Body of pancreas (tissue), 4 donors: ENCODE data around the gene RNF224.

Source experiments
- CTCF ChIP-seq, 7 experiments: fragments of 450-650 bp in 4 of 7; fragments of 200-600 bp in 3 of 7; sonication (generic) in 3 of 7; IDR thresholded peaks; one replicate each; pipeline ENCODE4 v1.5.1; 2016 to 2019; ENCODE audit warnings: antibody characterized with exemption in 7 of 7
- POLR2A ChIP-seq, 3 donors: fragments of 450-650 bp; IDR thresholded peaks; one replicate each; pipeline ENCODE4 v1.6.1; 2016; ENCODE audit warnings: antibody characterized with exemption in 3 of 3, mild to moderate bottlenecking in 2 of 3

- TF ChIP-seq CTCF (IDR thresholded peaks at IDR 0.05): no peak
- TF ChIP-seq POLR2A (IDR thresholded peaks at IDR 0.05): no peak
Observed at GRCh38 chr9:137216188-137216965, 10.9 kb upstream of the RNF224 start.
